Activated CD4-positive, alpha-beta T cell treated with anti-CD3 and anti-CD28 coated beads for 36 hours (primary cell): ENCODE measurements around the gene KCNAB1. TPM values are rescaled to one million over a fixed set of nuclear protein-coding genes. Genes with fewer than 3 reads are reported as not detected.
"Not testable (repeated sequence)": the region's sequence is repeated elsewhere in the genome, so short reads cannot be mapped to it uniquely, and the experiment has no call there.

Experiments
- ATAC-seq: fragments of 200-7000 bp; cut with Tn5 transposase; one replicate; pipeline ENCODE4 v1.10.0; 2021; ENCODE audit warnings: mild to moderate bottlenecking, moderate library complexity
- CTCF ChIA-PET: fragments of 350-600 bp; sonication (Branson Sonifier 250); formaldehyde crosslinking; loops from one replicate; lab custom pipeline; 2021; ENCODE audit warnings: antibody characterized with exemption; lab: Charles Lee
- POLR2A ChIA-PET: fragments of 350-600 bp; sonication (Branson Sonifier 250); formaldehyde crosslinking; loops from one replicate; lab custom pipeline; 2021; ENCODE audit warnings: antibody characterized with exemption, inconsistent platforms; lab: Charles Lee
- DNase-seq: peaks from one replicate; pipeline ENCODE4 v3.0.0-alpha.2; 2020
- H3K27ac Mint-ChIP-seq: one replicate; pipeline ENCODE4 v1.8.0; 2021; ENCODE audit warnings: mixed read lengths
- H3K27me3 Mint-ChIP-seq: one replicate; pipeline ENCODE4 v1.8.0; 2021; ENCODE audit warnings: mixed read lengths
- H3K36me3 Mint-ChIP-seq: one replicate; pipeline ENCODE4 v1.8.0; 2021; ENCODE audit warnings: low read depth, mixed read lengths
- H3K4me1 Mint-ChIP-seq: one replicate; pipeline ENCODE4 v1.8.0; 2021; ENCODE audit warnings: mixed read lengths
- H3K4me3 Mint-ChIP-seq: one replicate; pipeline ENCODE4 v1.8.0; 2021; ENCODE audit warnings: mild to moderate bottlenecking, moderate library complexity, mixed read lengths
- H3K9me3 Mint-ChIP-seq: one replicate; pipeline ENCODE4 v1.8.0; 2021; ENCODE audit warnings: low read depth, mixed read lengths
- intact Hi-C, 2 experiments: fragments of 100-400 bp; cut with DNase I in 1 of 2; cut with micrococcal nuclease in 1 of 2; formaldehyde crosslinking; loops; one replicate each; pipeline versions ENCODE4 v1.14.2 to v1.15.1; 2022 to 2024; cut with DNase I, micrococcal nuclease
- total RNA-seq, 2 experiments: library from RNA; stranded (reverse); gene quantifications; one replicate each; pipeline ENCODE4 v1.2.3, GENCODE V29; 2021

KCNAB1 gene
- total RNA-seq, 2 experiments from 2014 or later: not detected

- DNase-seq, POLR2A ChIA-PET, CTCF ChIA-PET, H3K9me3 Mint-ChIP-seq, intact Hi-C loops, H3K36me3 Mint-ChIP-seq, H3K4me1 Mint-ChIP-seq, ATAC-seq, H3K27ac Mint-ChIP-seq, H3K4me3 Mint-ChIP-seq: not testable (repeated sequence)
- H3K27me3 Mint-ChIP-seq: peaks cover 11% of the 10 kb centered on the region
Measured at GRCh38 chr3:156284637-156285036, 164.3 kb downstream of the KCNAB1 start.

- H3K36me3 Mint-ChIP-seq: no peaks in the 10 kb centered on the region
- POLR2A ChIA-PET: no interaction called here
- DNase-seq (no peak), ATAC-seq (no peak)
- intact Hi-C loops: no loop called here
- H3K27me3 Mint-ChIP-seq: peaks cover 20% of the 10 kb centered on the region
- H3K27ac Mint-ChIP-seq: no peak overlapping the region
- no peaks in the 10 kb centered on the region for H3K9me3 Mint-ChIP-seq
- CTCF ChIA-PET: no interaction called here
- H3K4me1 Mint-ChIP-seq: no peaks in the 10 kb centered on the region
- H3K4me3 Mint-ChIP-seq: no peak overlapping the region
Measured at GRCh38 chr3:156285626-156286025, 165.2 kb downstream of the KCNAB1 start.

- ChIA-PET POLR2A (no interaction called here), CTCF (no interaction called here)
- H3K27ac Mint-ChIP-seq: no peak overlapping the region
- intact Hi-C loops: no loop called here
- no peaks in the 10 kb centered on the region for H3K9me3 Mint-ChIP-seq
- ATAC-seq (no peak), DNase-seq (no peak)
- H3K27me3 Mint-ChIP-seq: peaks cover 43% of the 10 kb centered on the region
- no peaks in the 10 kb centered on the region for H3K36me3 Mint-ChIP-seq
- H3K4me3 Mint-ChIP-seq: no peak overlapping the region
- H3K4me1 Mint-ChIP-seq: peaks cover 6% of the 10 kb centered on the region
Measured at GRCh38 chr3:156290924-156291271, 170.5 kb downstream of the KCNAB1 start.

GRCh38 chr3:156291272-156292123, 171.1 kb downstream of the KCNAB1 start:
- no peak overlapping the region for H3K27ac Mint-ChIP-seq
- peak overlapping the region; percentile 11 for H3K4me3 Mint-ChIP-seq
- peaks cover 44% of the 10 kb centered on the region for H3K27me3 Mint-ChIP-seq
- peak; percentile 33 for ATAC-seq
- no peaks in the 10 kb centered on the region for H3K9me3 Mint-ChIP-seq
- peak; percentile 17 for DNase-seq
- intact Hi-C loops: no loop called here
- ChIA-PET POLR2A (no interaction called here), CTCF (interaction anchor here (0.6 kb wide), 1 partner anchor 9 kb away, joined by 4 read pairs; no protein-coding TSS in a partner anchor)
- H3K36me3 Mint-ChIP-seq: no peaks in the 10 kb centered on the region
- peaks cover 6% of the 10 kb centered on the region for H3K4me1 Mint-ChIP-seq

- ChIA-PET POLR2A (no interaction called here), CTCF (no interaction called here)
Measured at GRCh38 chr3:156293566-156293965, 173.2 kb downstream of the KCNAB1 start.

GRCh38 chr3:156297582-156297981, 177.2 kb downstream of the KCNAB1 start:
- intact Hi-C loops: no loop called here
- Mint-ChIP-seq H3K27ac (no peak overlapping the region), H3K4me1 (no peaks in the 10 kb centered on the region), H3K4me3 (no peak overlapping the region), H3K36me3 (no peaks in the 10 kb centered on the region), H3K27me3 (peaks cover 27% of the 10 kb centered on the region), H3K9me3 (no peaks in the 10 kb centered on the region)
- no peak for ATAC-seq
- ChIA-PET CTCF (interaction anchor here (0.7 kb wide), 1 partner anchor 597 kb away, joined by 3 read pairs; no protein-coding TSS in a partner anchor), POLR2A (no interaction called here)
- DNase-seq: no peak

More at GRCh38 chr3:156293566-156293965, 173.2 kb downstream of the KCNAB1 start:
- Mint-ChIP-seq H3K27ac (no peak overlapping the region), H3K27me3 (peaks cover 54% of the 10 kb centered on the region), H3K4me1 (peaks cover 6% of the 10 kb centered on the region), H3K4me3 (no peak overlapping the region), H3K36me3 (no peaks in the 10 kb centered on the region), H3K9me3 (no peaks in the 10 kb centered on the region)
- DNase-seq: no peak
- no peak for ATAC-seq
- intact Hi-C loops: no loop called here

GRCh38 chr3:156298014-156298413, 177.6 kb downstream of the KCNAB1 start:
- ATAC-seq: no peak
- H3K27ac Mint-ChIP-seq: no peak overlapping the region

GRCh38 chr3:156298938-156299337, 178.6 kb downstream of the KCNAB1 start:
- Mint-ChIP-seq H3K27me3 (peaks cover 18% of the 10 kb centered on the region), H3K27ac (no peak overlapping the region), H3K4me1 (no peaks in the 10 kb centered on the region), H3K4me3 (no peak overlapping the region), H3K36me3 (no peaks in the 10 kb centered on the region), H3K9me3 (no peaks in the 10 kb centered on the region)
- DNase-seq: no peak
- intact Hi-C loops: no loop called here
- CTCF ChIA-PET: interaction anchor here (1.0 kb wide), 1 partner anchor 12 kb away, joined by 3 read pairs; no protein-coding TSS in a partner anchor
- POLR2A ChIA-PET: no interaction called here
- ATAC-seq: no peak

More at GRCh38 chr3:156298014-156298413, 177.6 kb downstream of the KCNAB1 start:
- no peak for DNase-seq
- H3K4me1 Mint-ChIP-seq: no peaks in the 10 kb centered on the region
- intact Hi-C loops: no loop called here
- peaks cover 23% of the 10 kb centered on the region for H3K27me3 Mint-ChIP-seq
- H3K4me3 Mint-ChIP-seq: no peak overlapping the region
- CTCF ChIA-PET: interaction anchor here (1.0 kb wide), 1 partner anchor 13 kb away, joined by 3 read pairs; no protein-coding TSS in a partner anchor
- no peaks in the 10 kb centered on the region for H3K36me3 Mint-ChIP-seq
- no peaks in the 10 kb centered on the region for H3K9me3 Mint-ChIP-seq
- POLR2A ChIA-PET: no interaction called here

- no peak for ATAC-seq
- Mint-ChIP-seq H3K27ac (no peak overlapping the region), H3K4me3 (no peak overlapping the region), H3K9me3 (no peaks in the 10 kb centered on the region), H3K27me3 (peaks cover 15% of the 10 kb centered on the region), H3K4me1 (no peaks in the 10 kb centered on the region), H3K36me3 (no peaks in the 10 kb centered on the region)
- ChIA-PET CTCF (no interaction called here), POLR2A (no interaction called here)
- no peak for DNase-seq
- intact Hi-C loops: no loop called here
Measured at GRCh38 chr3:156299569-156299968, 179.2 kb downstream of the KCNAB1 start.

GRCh38 chr3:156300371-156300770, 180.0 kb downstream of the KCNAB1 start:
- DNase-seq (no peak), ATAC-seq (no peak)
- H3K4me1 Mint-ChIP-seq: no peaks in the 10 kb centered on the region
- no peaks in the 10 kb centered on the region for H3K36me3 Mint-ChIP-seq
- H3K4me3 Mint-ChIP-seq: no peak overlapping the region
- CTCF ChIA-PET: interaction anchor here (0.7 kb wide), 1 partner anchor 9 kb away, joined by 4 read pairs; no protein-coding TSS in a partner anchor
- H3K9me3 Mint-ChIP-seq: no peaks in the 10 kb centered on the region
- peaks cover 15% of the 10 kb centered on the region for H3K27me3 Mint-ChIP-seq
- intact Hi-C loops: no loop called here
- no peak overlapping the region for H3K27ac Mint-ChIP-seq
- POLR2A ChIA-PET: no interaction called here

GRCh38 chr3:156300929-156301840, 180.8 kb downstream of the KCNAB1 start:
- Mint-ChIP-seq H3K9me3 (no peaks in the 10 kb centered on the region), H3K27ac (no peak overlapping the region), H3K27me3 (peaks cover 16% of the 10 kb centered on the region), H3K4me1 (no peaks in the 10 kb centered on the region), H3K36me3 (no peaks in the 10 kb centered on the region), H3K4me3 (no peak overlapping the region)
- ChIA-PET POLR2A (no interaction called here), CTCF (interaction anchor here (0.7 kb wide), 1 partner anchor 10 kb away, joined by 4 read pairs; no protein-coding TSS in a partner anchor)
- DNase-seq (no peak), ATAC-seq (no peak)
- intact Hi-C loops: no loop called here
